HEK293 (cell line): ENCODE measurements around the gene CDK19.

Experiments used
- CTCF ChIP-seq: fragments of 450-650 bp; formaldehyde crosslinking; IDR thresholded peaks from 2 replicates; pipeline ENCODE4 v1.5.1; 2016; ENCODE audit warnings: missing biosample characterization, missing genetic modification characterization
- GLI4 ChIP-seq: fragments of 450-650 bp; formaldehyde crosslinking; IDR thresholded peaks from 2 replicates; pipeline ENCODE4 v1.5.1; 2016; ENCODE audit warnings: missing biosample characterization, missing genetic modification characterization
- KLF8 ChIP-seq: fragments of 450-650 bp; formaldehyde crosslinking; IDR thresholded peaks from 2 replicates; pipeline ENCODE4 v1.5.1; 2016; ENCODE audit warnings: missing biosample characterization, missing genetic modification characterization
- ZBTB11 ChIP-seq: fragments of 450-650 bp; formaldehyde crosslinking; conservative IDR thresholded peaks from 2 replicates; pipeline ENCODE4 v1.5.1; 2016; ENCODE audit warnings: low read depth, missing biosample characterization, missing genetic modification characterization
- ZNF121 ChIP-seq: fragments of 450-650 bp; formaldehyde crosslinking; IDR thresholded peaks from 2 replicates; pipeline ENCODE4 v1.5.1; 2016; ENCODE audit warnings: missing biosample characterization, missing genetic modification characterization
- ZNF416 ChIP-seq: fragments of 450-650 bp; formaldehyde crosslinking; IDR thresholded peaks from 2 replicates; pipeline ENCODE4 v1.5.1; 2016; ENCODE audit warnings: missing biosample characterization, missing genetic modification characterization
- ZNF449 ChIP-seq: fragments of 450-650 bp; formaldehyde crosslinking; IDR thresholded peaks from 2 replicates; pipeline ENCODE4 v1.5.1; 2017; ENCODE audit warnings: missing biosample characterization, mild to moderate bottlenecking, missing genetic modification characterization, moderate library complexity
- ZNF677 ChIP-seq: fragments of 450-650 bp; IDR thresholded peaks from 2 replicates; pipeline ENCODE4 v1.5.0; 2018; ENCODE audit warnings: missing biosample characterization, mild to moderate bottlenecking, missing genetic modification characterization, moderate library complexity

- TF ChIP-seq CTCF (no peak), ZNF416 (no peak), GLI4 (no peak), ZNF121 (no peak), ZNF677 (tag by site-specific recombination) (no peak), ZBTB11 (tag by site-specific recombination) (no peak), KLF8 (tag by site-specific recombination) (no peak), ZNF449 (tag by site-specific recombination) (no peak)
Observed at GRCh38 chr6:110573136-110573535, 242.1 kb downstream of the CDK19 start.
